Measurements from ENCODE around the gene PITPNB. TPM values are rescaled to one million over a fixed set of nuclear protein-coding genes. Genes with fewer than 3 reads are reported as not detected.

The PITPNB gene
- total RNA-seq, 4 donors from 2014 or later, result 12.1 to 18.7 (median 16.1) TPM

GRCh38 chr22:27814993-27815392, 104.1 kb downstream of the PITPNB start:
- ATAC-seq (no peak), DNase-seq (no peak)
- intact Hi-C loops (cut with DNase I; ENCODE audit: low total_unique reads), result no loop called here
- Histone ChIP-seq H3K4me3 (no peak overlapping the region), H3K36me3 (no peaks in the 10 kb centered on the region), H3K9me3 (no peaks in the 10 kb centered on the region), H3K4me1 (peaks cover 8 to 14% of the 10 kb centered on the region in 2 donors), H3K27me3 (no peaks in the 10 kb centered on the region), H3K27ac (no peak overlapping the region)
- in situ Hi-C loops (cut with MboI; ENCODE audit: low sequenced_read_pairs in 4 of 4), result loop anchor here in 2 of 4 donors (10.0 to 25.0 kb wide), 2 partner anchors 400 to 1053 kb away; no protein-coding TSS in a partner anchor
- TF ChIP-seq, protein P1, sequence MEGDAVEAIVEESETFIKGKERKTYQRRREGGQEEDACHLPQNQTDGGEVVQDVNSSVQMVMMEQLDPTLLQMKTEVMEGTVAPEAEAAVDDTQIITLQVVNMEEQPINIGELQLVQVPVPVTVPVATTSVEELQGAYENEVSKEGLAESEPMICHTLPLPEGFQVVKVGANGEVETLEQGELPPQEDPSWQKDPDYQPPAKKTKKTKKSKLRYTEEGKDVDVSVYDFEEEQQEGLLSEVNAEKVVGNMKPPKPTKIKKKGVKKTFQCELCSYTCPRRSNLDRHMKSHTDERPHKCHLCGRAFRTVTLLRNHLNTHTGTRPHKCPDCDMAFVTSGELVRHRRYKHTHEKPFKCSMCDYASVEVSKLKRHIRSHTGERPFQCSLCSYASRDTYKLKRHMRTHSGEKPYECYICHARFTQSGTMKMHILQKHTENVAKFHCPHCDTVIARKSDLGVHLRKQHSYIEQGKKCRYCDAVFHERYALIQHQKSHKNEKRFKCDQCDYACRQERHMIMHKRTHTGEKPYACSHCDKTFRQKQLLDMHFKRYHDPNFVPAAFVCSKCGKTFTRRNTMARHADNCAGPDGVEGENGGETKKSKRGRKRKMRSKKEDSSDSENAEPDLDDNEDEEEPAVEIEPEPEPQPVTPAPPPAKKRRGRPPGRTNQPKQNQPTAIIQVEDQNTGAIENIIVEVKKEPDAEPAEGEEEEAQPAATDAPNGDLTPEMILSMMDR (IDR thresholded peaks at IDR 0.05 in 4 of 5, conservative IDR thresholded peaks at IDR 0.05 in 1 of 5), result no peak
- no peak for TF ChIP-seq POLR2A (IDR thresholded peaks at IDR 0.05)

- H3K36me3 ChIP-seq, result no peaks in the 10 kb centered on the region
- TF ChIP-seq, protein P1 (IDR thresholded peaks at IDR 0.05 in 4 of 5, conservative IDR thresholded peaks at IDR 0.05 in 1 of 5), result no peak
- no peak for TF ChIP-seq POLR2A (IDR thresholded peaks at IDR 0.05)
- DNase-seq (no peak), ATAC-seq (no peak)
- H3K4me3 ChIP-seq, result no peak overlapping the region
- no peaks in the 10 kb centered on the region for H3K9me3 ChIP-seq
- H3K27me3 ChIP-seq, result no peaks in the 10 kb centered on the region
- peaks cover 8 to 16% of the 10 kb centered on the region in 2 donors for H3K4me1 ChIP-seq
- H3K27ac ChIP-seq, result no peak overlapping the region
- intact Hi-C loops (cut with DNase I; ENCODE audit: low total_unique reads), result no loop called here
- in situ Hi-C loops (cut with MboI; ENCODE audit: low sequenced_read_pairs in 4 of 4), result loop anchor here in 2 of 4 donors (10.0 to 25.0 kb wide), 2 partner anchors 397 to 1049 kb away; no protein-coding TSS in a partner anchor
Measured at GRCh38 chr22:27811778-27812177, 107.3 kb downstream of the PITPNB start.

DNA sequence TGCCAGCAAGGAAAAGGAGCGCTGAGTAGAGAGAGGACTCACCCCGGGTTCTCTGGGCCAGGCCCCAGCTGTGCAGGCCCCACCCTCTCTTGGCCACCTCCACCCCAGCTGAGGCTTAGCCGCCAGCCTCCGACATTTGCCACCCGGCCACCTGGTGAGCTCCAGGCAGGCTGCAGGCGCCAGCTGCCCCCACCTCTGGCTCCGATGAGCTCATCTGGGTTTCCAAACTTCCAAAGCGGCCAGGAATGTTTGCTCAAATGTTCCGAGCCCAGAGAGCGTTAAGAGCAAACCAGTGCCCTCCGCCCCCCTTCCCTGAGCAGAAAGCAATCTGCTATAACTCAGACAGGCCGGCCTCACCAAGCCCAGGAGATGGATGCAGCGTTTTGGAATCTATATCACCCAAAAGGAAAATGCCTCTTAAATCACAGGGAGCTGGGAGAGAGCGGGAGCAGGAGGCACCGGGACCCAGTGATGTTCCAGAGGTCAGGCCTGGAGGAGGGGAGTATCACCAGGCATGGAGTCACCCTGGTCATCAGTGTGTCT, 108.4 kb downstream of the PITPNB start:
- peaks cover 8 to 16% of the 10 kb centered on the region in 2 donors for H3K4me1 ChIP-seq
- no peaks in the 10 kb centered on the region for H3K27me3 ChIP-seq
- TF ChIP-seq POLR2A (IDR thresholded peaks at IDR 0.05), result no peak
- TF ChIP-seq, protein P1 (IDR thresholded peaks at IDR 0.05 in 4 of 5, conservative IDR thresholded peaks at IDR 0.05 in 1 of 5), result no peak
- in situ Hi-C loops (cut with MboI; ENCODE audit: low sequenced_read_pairs in 4 of 4), result loop anchor here in 2 of 4 donors (10.0 to 25.0 kb wide), 2 partner anchors 396 to 1048 kb away; no protein-coding TSS in a partner anchor
- no peaks in the 10 kb centered on the region for H3K9me3 ChIP-seq
- DNase-seq (peak; percentile 41 to 81), ATAC-seq (peak; percentile 48 to 69)
- peak overlapping the region in 1 of 4 donors; percentile 8 for H3K4me3 ChIP-seq
- H3K27ac ChIP-seq, result peak overlapping the region; percentile 18 to 62 (median 45)
- intact Hi-C loops (cut with DNase I; ENCODE audit: low total_unique reads), result no loop called here
- H3K36me3 ChIP-seq, result no peaks in the 10 kb centered on the region

DNA sequence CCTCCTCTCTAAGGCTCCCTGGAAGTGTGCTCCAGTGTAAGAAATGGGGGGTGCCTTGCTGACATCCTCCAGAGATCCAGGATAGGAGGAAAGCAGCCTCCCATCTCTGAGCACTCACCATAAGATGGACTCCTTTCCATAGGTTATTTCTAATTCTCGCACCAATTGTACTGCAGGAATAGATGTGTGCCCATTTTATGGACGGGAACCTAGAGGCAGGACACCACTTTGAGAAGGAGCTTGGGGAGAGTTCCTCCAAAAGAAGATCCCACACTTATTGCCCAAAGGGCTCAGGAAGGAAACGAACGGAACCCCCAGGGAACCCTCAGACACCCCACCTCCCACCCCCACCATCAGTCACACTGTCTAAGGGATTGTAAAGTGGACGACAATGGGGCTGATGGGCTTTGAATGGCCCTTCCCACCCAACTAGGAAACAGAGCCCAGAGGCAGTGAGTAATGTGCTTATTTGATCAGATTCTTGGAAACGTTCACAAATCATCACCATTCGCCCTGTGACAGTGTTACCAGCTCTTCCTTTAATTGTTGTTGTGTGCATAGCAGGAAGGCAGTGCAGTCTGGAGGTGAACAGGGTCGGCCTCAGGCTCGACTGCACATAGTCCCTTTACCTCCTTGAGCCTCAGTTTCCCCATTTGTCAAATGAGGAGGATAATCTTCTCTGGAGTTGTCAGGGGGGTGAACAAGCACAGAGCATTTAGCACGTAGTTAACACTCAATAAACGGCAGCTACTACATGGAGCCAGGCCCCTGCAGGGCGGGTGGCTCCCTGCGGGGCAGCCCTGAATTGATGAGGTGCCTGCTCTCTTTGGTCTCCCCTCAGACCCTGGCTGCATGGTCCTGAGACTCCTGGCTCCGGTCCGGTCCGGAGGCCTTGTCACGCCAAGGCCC, 109.1 kb downstream of the PITPNB start:
- peak; percentile 18 to 21 for ATAC-seq
- H3K4me1 ChIP-seq, result peaks cover 8 to 19% of the 10 kb centered on the region in 2 donors
- no peaks in the 10 kb centered on the region for H3K27me3 ChIP-seq
- peak overlapping the region; percentile 18 to 62 (median 45) for H3K27ac ChIP-seq
- no peaks in the 10 kb centered on the region for H3K9me3 ChIP-seq
- no peaks in the 10 kb centered on the region for H3K36me3 ChIP-seq
- peak overlapping the region in 1 of 4 donors; percentile 8 for H3K4me3 ChIP-seq
- DNase-seq, result no peak
- in situ Hi-C loops (cut with MboI; ENCODE audit: low sequenced_read_pairs in 4 of 4), result loop anchor here (10.0 to 25.0 kb wide), 3 partner anchors 395 to 1048 kb away; no protein-coding TSS in a partner anchor
- intact Hi-C loops (cut with DNase I; ENCODE audit: low total_unique reads), result loop anchor here (5.0 kb wide), 1 partner anchor 1053 kb away; no protein-coding TSS in a partner anchor
- peak in 1 of 2 donors; percentile 14 for TF ChIP-seq POLR2A (IDR thresholded peaks at IDR 0.05)
- TF ChIP-seq, protein P1 (IDR thresholded peaks at IDR 0.05 in 4 of 5, conservative IDR thresholded peaks at IDR 0.05 in 1 of 5), result no peak

Data from gastrocnemius medialis (tissue), 4 donors.